Ovary (tissue), 9 donors: ENCODE results near the gene ANKMY1. TPM values are rescaled to one million over a fixed set of nuclear protein-coding genes. Genes with fewer than 3 reads are reported as not detected.
A peak's percentile ranks its signal among the peaks of the same experiment; 100 is the strongest.

Experiments
- DNase-seq, 5 donors: peaks; one replicate each; pipeline ENCODE4 v3.0.0-alpha.2; 2019 to 2020
- H3K27ac ChIP-seq, 2 donors: fragments of 200-600 bp; one replicate each; pipeline versions ENCODE4 v1.5.1 to v1.8.0; 2019 to 2022
- H3K27me3 ChIP-seq: fragments of 200-600 bp; one replicate; pipeline ENCODE4 v1.8.0; 2022
- H3K36me3 ChIP-seq: fragments of 200-600 bp; sonication (generic); one replicate; pipeline ENCODE4 v1.5.1; 2019
- H3K4me1 ChIP-seq: one replicate; pipeline ENCODE4 v1.8.1; 2013; ENCODE audit warnings: mild to moderate bottlenecking, moderate library complexity; ENCODE audit not compliant: insufficient read depth
- H3K4me3 ChIP-seq: fragments of 200-600 bp; sonication (generic); one replicate; pipeline ENCODE4 v1.5.1; 2017
- H3K9me3 ChIP-seq, 2 donors: fragments of 200-600 bp in 1 of 2; sonication (generic) in 1 of 2; one replicate each; pipeline versions ENCODE4 v1.5.1 to v1.8.1; 2013 to 2019; ENCODE audit warnings: mild to moderate bottlenecking in 1 of 2, moderate library complexity in 1 of 2
- EP300 ChIP-seq: sonication (generic); formaldehyde crosslinking; IDR thresholded peaks from one replicate; pipeline ENCODE4 v1.6.1; 2017; ENCODE audit warnings: antibody characterized with exemption
- POLR2A ChIP-seq: fragments of 450-650 bp; IDR thresholded peaks from one replicate; pipeline ENCODE4 v1.6.1; 2017; ENCODE audit warnings: antibody characterized with exemption, mild to moderate bottlenecking, moderate library complexity
- WGBS, 3 donors: extraction: QIAGEN DNeasy Blood & Tissue Kit in 1 of 3; methylation state at CpG; one replicate each; pipeline versions ENCODE4 v1.1.5 to v1.1.7; 2013 to 2017; 5-methylcytosine and 5-hydroxymethylcytosine counted together
- intact Hi-C, 4 donors: fragments of 100-400 bp; cut with DNase I; formaldehyde crosslinking; loops; one replicate each; pipeline versions ENCODE4 v1.11.0 to v1.15.1; 2022 to 2023
- polyA plus RNA-seq, 2 donors: library from polyadenylated mRNA; stranded (reverse); fragments of 200-250 nt in 1 of 2; fragments of 350-450 nt in 1 of 2; fragmentation: Illumina TruSeq in 1 of 2; extraction: RNeasy Lipid Tissue Mini Kit (QIAGEN cat#74804) in 1 of 2; gene quantifications; one replicate each; pipeline ENCODE4 v1.2.3, GENCODE V29; 2013 to 2014
- total RNA-seq, 7 donors: library from RNA; depleted of rRNA in 2 of 7; stranded (reverse); fragments of >200 nt in 2 of 7; fragmentation: NEBNext Ultra II Directional in 3 of 7; extraction: Animal tissue kit (Norgen Biotek cat#: 25700) in 3 of 7; gene quantifications; one replicate each; pipeline versions ENCODE4 v1.1.0 to v1.2.4, GENCODE V29; 2016 to 2023
- TF ChIP-seq, protein P1 (sequence below), 3 donors: fragments of 450-650 bp in 2 of 3; fragments of 200-600 bp in 1 of 3; IDR thresholded peaks; one replicate each; pipeline versions ENCODE4 v1.5.1 to v1.8.0; 2016 to 2022; ENCODE audit warnings: antibody characterized with exemption in 3 of 3, mild to moderate bottlenecking in 1 of 3
- donor health status: DM: no; HTN: no; CAD: no; lungs with moderate emphysema.
- donor health status: DM: no; HTN: no; CAD: no.
- donor health status: Bipolar disorder and iron deficiency.
- donor health status: DM: yes; HTN: yes; CAD: no.
- donor health status: DM: no; HTN: no; CAD: no.
- donor health status: DM: yes; HTN: yes; CAD: no.

The ANKMY1 gene
- total and polyA plus RNA-seq, 9 donors: 11.5 to 24.2 (median 19.0) TPM

- no peak overlapping the region for H3K27ac ChIP-seq
- H3K27me3 ChIP-seq: no peaks in the 10 kb centered on the region
- intact Hi-C loops: no loop called here
- TF ChIP-seq, protein P1, sequence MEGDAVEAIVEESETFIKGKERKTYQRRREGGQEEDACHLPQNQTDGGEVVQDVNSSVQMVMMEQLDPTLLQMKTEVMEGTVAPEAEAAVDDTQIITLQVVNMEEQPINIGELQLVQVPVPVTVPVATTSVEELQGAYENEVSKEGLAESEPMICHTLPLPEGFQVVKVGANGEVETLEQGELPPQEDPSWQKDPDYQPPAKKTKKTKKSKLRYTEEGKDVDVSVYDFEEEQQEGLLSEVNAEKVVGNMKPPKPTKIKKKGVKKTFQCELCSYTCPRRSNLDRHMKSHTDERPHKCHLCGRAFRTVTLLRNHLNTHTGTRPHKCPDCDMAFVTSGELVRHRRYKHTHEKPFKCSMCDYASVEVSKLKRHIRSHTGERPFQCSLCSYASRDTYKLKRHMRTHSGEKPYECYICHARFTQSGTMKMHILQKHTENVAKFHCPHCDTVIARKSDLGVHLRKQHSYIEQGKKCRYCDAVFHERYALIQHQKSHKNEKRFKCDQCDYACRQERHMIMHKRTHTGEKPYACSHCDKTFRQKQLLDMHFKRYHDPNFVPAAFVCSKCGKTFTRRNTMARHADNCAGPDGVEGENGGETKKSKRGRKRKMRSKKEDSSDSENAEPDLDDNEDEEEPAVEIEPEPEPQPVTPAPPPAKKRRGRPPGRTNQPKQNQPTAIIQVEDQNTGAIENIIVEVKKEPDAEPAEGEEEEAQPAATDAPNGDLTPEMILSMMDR (IDR thresholded peaks at IDR 0.05): no peak
- no peak for TF ChIP-seq EP300
- no peak for TF ChIP-seq POLR2A
- peak in 1 of 5 donors; percentile 19 for DNase-seq
- no peaks in the 10 kb centered on the region for H3K36me3 ChIP-seq
- H3K4me3 ChIP-seq: no peak overlapping the region
- WGBS, 3 donors: 79 to 91% (median 90%) methylated on average over 3 of the region's 3 CpGs
- H3K9me3 ChIP-seq: no peaks in the 10 kb centered on the region
- H3K4me1 ChIP-seq: peaks cover 22% of the 10 kb centered on the region
Measured at GRCh38 chr2:240559286-240559685, 1.5 kb upstream of the ANKMY1 start.

- Histone ChIP-seq H3K36me3 (no peaks in the 10 kb centered on the region), H3K27ac (no peak overlapping the region), H3K27me3 (no peaks in the 10 kb centered on the region), H3K4me1 (peaks cover 25% of the 10 kb centered on the region), H3K4me3 (peak overlapping the region; percentile 39), H3K9me3 (no peaks in the 10 kb centered on the region)
- DNase-seq: peak in 1 of 5 donors; percentile 35
- intact Hi-C loops: no loop called here
- 78 to 80% (median 80%) methylated on average over 18 of the region's 18 CpGs for WGBS, 3 donors
- TF ChIP-seq EP300 (no peak), POLR2A (no peak)
- TF ChIP-seq, protein P1 (IDR thresholded peaks at IDR 0.05): no peak
Measured at GRCh38 chr2:240558236-240558761, 511 bp upstream of the ANKMY1 start.

DNA sequence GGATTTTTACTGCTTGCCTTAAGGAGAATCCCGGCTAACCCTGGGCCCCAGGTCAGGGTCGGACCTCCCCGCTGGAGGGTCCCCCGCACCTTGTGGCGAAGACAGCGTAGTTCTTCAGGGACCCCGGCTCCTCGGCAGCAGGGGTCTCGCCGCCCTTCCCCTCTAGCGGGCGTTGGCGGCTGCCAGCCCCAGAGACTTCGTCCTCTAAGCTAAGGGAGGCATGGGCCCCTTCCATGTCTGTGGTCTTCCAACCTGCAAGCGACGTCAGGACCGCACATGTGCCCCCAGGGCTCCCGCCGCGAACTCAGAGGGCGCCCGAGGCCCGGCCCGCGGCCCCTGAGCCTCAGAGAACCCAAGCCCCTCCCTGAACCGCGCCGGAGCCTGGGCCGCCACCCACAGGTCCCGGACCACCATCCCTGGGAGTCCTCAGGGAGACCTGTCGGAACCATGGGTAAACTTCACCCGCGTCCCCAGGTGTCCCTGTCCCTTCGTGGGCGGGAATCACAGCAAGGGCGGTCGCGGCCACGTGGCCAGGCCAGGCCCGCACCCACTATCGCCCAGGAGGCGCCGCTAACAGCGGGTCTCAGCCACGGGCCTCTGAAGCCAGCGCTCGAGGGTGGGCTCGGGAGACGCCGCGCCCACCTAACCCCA, 562 bp downstream of the ANKMY1 start:
- peak in 3 of 5 donors; percentile 24 to 48 (median 39) for DNase-seq
- Histone ChIP-seq H3K27ac (no peak overlapping the region), H3K4me3 (peak overlapping the region; percentile 39), H3K36me3 (no peaks in the 10 kb centered on the region), H3K27me3 (no peaks in the 10 kb centered on the region), H3K4me1 (peaks cover 25% of the 10 kb centered on the region), H3K9me3 (no peaks in the 10 kb centered on the region)
- intact Hi-C loops: no loop called here
- TF ChIP-seq EP300: no peak
- TF ChIP-seq, protein P1 (IDR thresholded peaks at IDR 0.05): no peak
- TF ChIP-seq POLR2A: no peak
- 11 to 16% (median 15%) methylated on average over 25 to 51 of the region's 51 CpGs for WGBS, 3 donors

DNA sequence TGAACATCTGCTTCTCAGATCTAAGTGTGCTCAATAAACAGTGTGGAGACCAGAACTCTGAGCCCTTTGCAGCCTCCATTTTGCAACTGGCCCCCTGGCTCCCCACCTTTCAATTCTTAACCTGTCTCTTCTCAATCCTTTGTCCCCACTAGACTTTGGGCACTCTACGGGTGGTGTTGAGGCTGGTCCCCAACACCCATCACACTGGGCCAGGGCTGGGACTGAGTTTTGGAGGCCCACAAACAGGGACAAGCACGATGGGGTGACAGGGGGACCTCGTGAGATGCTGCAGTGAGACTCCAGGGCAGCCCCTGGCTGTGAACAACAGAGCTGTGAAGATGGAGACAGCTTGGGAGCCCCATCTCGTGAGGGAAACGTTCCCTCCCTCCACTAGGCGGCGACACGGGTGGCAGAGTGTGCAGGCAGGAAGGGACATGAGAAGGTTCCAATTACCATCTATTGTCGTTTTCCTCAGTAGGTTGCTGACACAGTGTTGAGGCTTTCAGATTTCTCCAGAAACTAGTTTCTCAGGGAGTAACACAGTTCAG, 1.2 kb downstream of the ANKMY1 start:
- intact Hi-C loops: no loop called here
- WGBS, 3 donors: 58 to 61% (median 61%) methylated on average over 9 of the region's 9 CpGs
- no peak overlapping the region for H3K4me3 ChIP-seq

More for the DNA sequence above, 1.2 kb downstream of the ANKMY1 start:
- Histone ChIP-seq H3K9me3 (no peaks in the 10 kb centered on the region), H3K36me3 (no peaks in the 10 kb centered on the region), H3K27ac (no peak overlapping the region), H3K27me3 (no peaks in the 10 kb centered on the region), H3K4me1 (peaks cover 25% of the 10 kb centered on the region)
- peak in 4 of 5 donors; percentile 27 to 44 (median 37) for DNase-seq
- TF ChIP-seq EP300 (no peak), POLR2A (no peak)
- TF ChIP-seq, protein P1 (IDR thresholded peaks at IDR 0.05): no peak
